WTC11 (cell line): ENCODE results near the gene EFNA5. TPM values are rescaled to one million over a fixed set of nuclear protein-coding genes. Genes with fewer than 3 reads are reported as not detected.

Experiments used
- ATAC-seq: fragments of 200-7000 bp; cut with Tn5 transposase; 2 replicates; pipeline ENCODE4 v1.10.0; 2021; ENCODE audit warnings: mild to moderate bottlenecking, moderate library complexity
- CTCF ChIA-PET: fragments of 300-600 bp; sonication (Branson Sonifier 250); formaldehyde crosslinking; loops from one replicate; lab custom pipeline; 2021; ENCODE audit warnings: antibody characterized with exemption; lab: Charles Lee
- POLR2A ChIA-PET: fragments of 350-600 bp; sonication (Branson Sonifier 250); formaldehyde crosslinking; loops from one replicate; lab custom pipeline; 2021; ENCODE audit warnings: antibody characterized with exemption; lab: Charles Lee
- DNase-seq: peaks from one replicate; pipeline ENCODE4 v3.0.0; 2021; ENCODE audit warnings: low spot score
- H3K27ac Mint-ChIP-seq: 2 replicates; pipeline ENCODE4 v1.8.0; 2021; ENCODE audit warnings: mixed read lengths
- H3K27me3 Mint-ChIP-seq: 2 replicates; pipeline ENCODE4 v1.8.0; 2021; ENCODE audit warnings: low read depth, mild to moderate bottlenecking, moderate library complexity, mixed read lengths
- H3K36me3 Mint-ChIP-seq: 2 replicates; pipeline ENCODE4 v1.8.0; 2021; ENCODE audit warnings: mixed read lengths
- H3K4me1 Mint-ChIP-seq: 2 replicates; pipeline ENCODE4 v1.8.0; 2022; ENCODE audit warnings: mixed read lengths
- H3K4me3 Mint-ChIP-seq: 2 replicates; pipeline ENCODE4 v1.8.0; 2021; ENCODE audit warnings: mild to moderate bottlenecking, moderate library complexity, mixed read lengths
- H3K9me3 Mint-ChIP-seq: 2 replicates; pipeline ENCODE4 v1.8.0; 2021; ENCODE audit warnings: mixed read lengths
- ATF1 ChIP-seq: sonication (generic); formaldehyde crosslinking; IDR thresholded peaks from 2 replicates; pipeline ENCODE4 v1.8.1; 2023; ENCODE audit warnings: mild to moderate bottlenecking, moderate library complexity, missing genetic modification reagents
- FOXJ3 ChIP-seq: sonication (generic); formaldehyde crosslinking; IDR thresholded peaks from 2 replicates; pipeline ENCODE4 v1.9.0; 2021; ENCODE audit warnings: missing genetic modification reagents, mild to moderate bottlenecking, borderline replicate concordance
- FOXK1 ChIP-seq: sonication (generic); formaldehyde crosslinking; IDR thresholded peaks from 2 replicates; pipeline ENCODE4 v1.8.0; 2022; ENCODE audit warnings: mild to moderate bottlenecking, moderate library complexity, missing genetic modification reagents
- IRF2 ChIP-seq: sonication (generic); formaldehyde crosslinking; IDR thresholded peaks from 2 replicates; pipeline ENCODE4 v1.8.0; 2022; ENCODE audit warnings: low read depth, missing genetic modification reagents, borderline replicate concordance
- MYBL2 ChIP-seq: sonication (generic); formaldehyde crosslinking; IDR thresholded peaks from 2 replicates; pipeline ENCODE4 v1.8.1; 2023; ENCODE audit warnings: mild to moderate bottlenecking, moderate library complexity, missing genetic modification reagents
- NR1H2 ChIP-seq: sonication (generic); formaldehyde crosslinking; IDR thresholded peaks from 2 replicates; pipeline ENCODE4 v1.9.0; 2021; ENCODE audit warnings: mild to moderate bottlenecking, moderate library complexity, missing genetic modification reagents
- SMAD4 ChIP-seq: sonication (generic); formaldehyde crosslinking; IDR thresholded peaks from 2 replicates; pipeline ENCODE4 v1.8.0; 2022; ENCODE audit warnings: mild to moderate bottlenecking, missing genetic modification reagents
- TEAD1 ChIP-seq: sonication (generic); formaldehyde crosslinking; IDR thresholded peaks from 2 replicates; pipeline ENCODE4 v1.8.0; 2022; ENCODE audit warnings: mild to moderate bottlenecking, missing genetic modification reagents
- TEAD4 ChIP-seq: sonication (generic); formaldehyde crosslinking; IDR thresholded peaks from 2 replicates; pipeline ENCODE4 v1.8.0; 2022; ENCODE audit warnings: mild to moderate bottlenecking, missing genetic modification reagents
- TP53 ChIP-seq: sonication (generic); formaldehyde crosslinking; IDR thresholded peaks from 2 replicates; pipeline ENCODE4 v1.8.1; 2023; ENCODE audit warnings: mild to moderate bottlenecking, missing genetic modification reagents
- ZNF138 ChIP-seq: sonication (generic); formaldehyde crosslinking; conservative IDR thresholded peaks from 2 replicates; pipeline ENCODE4 v1.8.1; 2022; ENCODE audit warnings: mild to moderate bottlenecking, moderate library complexity, missing genetic modification reagents
- ZNF219 ChIP-seq: sonication (generic); formaldehyde crosslinking; IDR thresholded peaks from 2 replicates; pipeline ENCODE4 v1.8.0; 2023; ENCODE audit warnings: missing genetic modification reagents, mild to moderate bottlenecking, borderline replicate concordance
- ZNF281 ChIP-seq: sonication (generic); formaldehyde crosslinking; IDR thresholded peaks from 2 replicates; pipeline ENCODE4 v1.8.0; 2023; ENCODE audit warnings: mild to moderate bottlenecking, missing genetic modification reagents
- ZNF317 ChIP-seq: sonication (generic); formaldehyde crosslinking; IDR thresholded peaks from 2 replicates; pipeline ENCODE4 v1.8.1; 2023; ENCODE audit warnings: low read depth, mild to moderate bottlenecking, moderate library complexity, missing genetic modification reagents, borderline replicate concordance
- ZNF671 ChIP-seq: fragments of 250-450 bp; sonication (Bioruptor Pico); IDR thresholded peaks from 2 replicates; pipeline ENCODE4 v1.8.0; 2021; ENCODE audit warnings: mild to moderate bottlenecking
- total RNA-seq: library from RNA; stranded (reverse); gene quantifications from 3 replicates; pipeline ENCODE4 v1.2.3, GENCODE V29; 2021
- TF ChIP-seq, protein P1 (sequence below): sonication (generic); formaldehyde crosslinking; IDR thresholded peaks from 2 replicates; pipeline ENCODE4 v1.8.1; 2022; ENCODE audit warnings: low read depth, missing genetic modification reagents, borderline replicate concordance
- TF ChIP-seq, protein P2 (sequence below): sonication (generic); formaldehyde crosslinking; IDR thresholded peaks from 2 replicates; pipeline ENCODE4 v1.8.0; 2023; ENCODE audit warnings: missing genetic modification reagents, mild to moderate bottlenecking, borderline replicate concordance
- TF ChIP-seq, protein P3 (sequence below): fragments of 250-450 bp; sonication (Bioruptor Pico); IDR thresholded peaks from 2 replicates; pipeline ENCODE4 v1.8.0; 2021; ENCODE audit warnings: mild to moderate bottlenecking
- TF ChIP-seq, protein P4 (sequence below): sonication (generic); formaldehyde crosslinking; IDR thresholded peaks from 2 replicates; pipeline ENCODE4 v1.8.0; 2022; ENCODE audit warnings: mild to moderate bottlenecking, missing genetic modification reagents
- TF ChIP-seq, protein P5 (sequence below): sonication (generic); formaldehyde crosslinking; IDR thresholded peaks from 2 replicates; pipeline ENCODE4 v1.8.0; 2022; ENCODE audit warnings: mild to moderate bottlenecking, missing genetic modification reagents
- TF ChIP-seq, protein P6 (sequence below): fragments of 250-450 bp; sonication (Bioruptor Pico); IDR thresholded peaks from 2 replicates; pipeline ENCODE4 v1.9.0; 2021; ENCODE audit warnings: mild to moderate bottlenecking

Gene EFNA5
- total RNA-seq, 1 experiment from 2014 or later = 17.4 TPM

GRCh38 chr5:107603349-107603748, 67.4 kb downstream of the EFNA5 start:
- no peaks in the 10 kb centered on the region for H3K9me3 Mint-ChIP-seq
- TF ChIP-seq TEAD1 (CRISPR knock-in tag) (no peak), ZNF671 (CRISPR knock-in tag) (no peak), TP53 (no peak), ZNF138 (CRISPR knock-in tag) (no peak), SMAD4 (CRISPR knock-in tag) (no peak)
- TF ChIP-seq, protein P1, sequence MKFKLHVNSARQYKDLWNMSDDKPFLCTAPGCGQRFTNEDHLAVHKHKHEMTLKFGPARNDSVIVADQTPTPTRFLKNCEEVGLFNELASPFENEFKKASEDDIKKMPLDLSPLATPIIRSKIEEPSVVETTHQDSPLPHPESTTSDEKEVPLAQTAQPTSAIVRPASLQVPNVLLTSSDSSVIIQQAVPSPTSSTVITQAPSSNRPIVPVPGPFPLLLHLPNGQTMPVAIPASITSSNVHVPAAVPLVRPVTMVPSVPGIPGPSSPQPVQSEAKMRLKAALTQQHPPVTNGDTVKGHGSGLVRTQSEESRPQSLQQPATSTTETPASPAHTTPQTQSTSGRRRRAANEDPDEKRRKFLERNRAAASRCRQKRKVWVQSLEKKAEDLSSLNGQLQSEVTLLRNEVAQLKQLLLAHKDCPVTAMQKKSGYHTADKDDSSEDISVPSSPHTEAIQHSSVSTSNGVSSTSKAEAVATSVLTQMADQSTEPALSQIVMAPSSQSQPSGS = no peak
- TF ChIP-seq, protein P2, sequence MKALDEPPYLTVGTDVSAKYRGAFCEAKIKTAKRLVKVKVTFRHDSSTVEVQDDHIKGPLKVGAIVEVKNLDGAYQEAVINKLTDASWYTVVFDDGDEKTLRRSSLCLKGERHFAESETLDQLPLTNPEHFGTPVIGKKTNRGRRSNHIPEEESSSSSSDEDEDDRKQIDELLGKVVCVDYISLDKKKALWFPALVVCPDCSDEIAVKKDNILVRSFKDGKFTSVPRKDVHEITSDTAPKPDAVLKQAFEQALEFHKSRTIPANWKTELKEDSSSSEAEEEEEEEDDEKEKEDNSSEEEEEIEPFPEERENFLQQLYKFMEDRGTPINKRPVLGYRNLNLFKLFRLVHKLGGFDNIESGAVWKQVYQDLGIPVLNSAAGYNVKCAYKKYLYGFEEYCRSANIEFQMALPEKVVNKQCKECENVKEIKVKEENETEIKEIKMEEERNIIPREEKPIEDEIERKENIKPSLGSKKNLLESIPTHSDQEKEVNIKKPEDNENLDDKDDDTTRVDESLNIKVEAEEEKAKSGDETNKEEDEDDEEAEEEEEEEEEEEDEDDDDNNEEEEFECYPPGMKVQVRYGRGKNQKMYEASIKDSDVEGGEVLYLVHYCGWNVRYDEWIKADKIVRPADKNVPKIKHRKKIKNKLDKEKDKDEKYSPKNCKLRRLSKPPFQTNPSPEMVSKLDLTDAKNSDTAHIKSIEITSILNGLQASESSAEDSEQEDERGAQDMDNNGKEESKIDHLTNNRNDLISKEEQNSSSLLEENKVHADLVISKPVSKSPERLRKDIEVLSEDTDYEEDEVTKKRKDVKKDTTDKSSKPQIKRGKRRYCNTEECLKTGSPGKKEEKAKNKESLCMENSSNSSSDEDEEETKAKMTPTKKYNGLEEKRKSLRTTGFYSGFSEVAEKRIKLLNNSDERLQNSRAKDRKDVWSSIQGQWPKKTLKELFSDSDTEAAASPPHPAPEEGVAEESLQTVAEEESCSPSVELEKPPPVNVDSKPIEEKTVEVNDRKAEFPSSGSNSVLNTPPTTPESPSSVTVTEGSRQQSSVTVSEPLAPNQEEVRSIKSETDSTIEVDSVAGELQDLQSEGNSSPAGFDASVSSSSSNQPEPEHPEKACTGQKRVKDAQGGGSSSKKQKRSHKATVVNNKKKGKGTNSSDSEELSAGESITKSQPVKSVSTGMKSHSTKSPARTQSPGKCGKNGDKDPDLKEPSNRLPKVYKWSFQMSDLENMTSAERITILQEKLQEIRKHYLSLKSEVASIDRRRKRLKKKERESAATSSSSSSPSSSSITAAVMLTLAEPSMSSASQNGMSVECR (CRISPR knock-in tag) = no peak
- TF ChIP-seq, protein P3, sequence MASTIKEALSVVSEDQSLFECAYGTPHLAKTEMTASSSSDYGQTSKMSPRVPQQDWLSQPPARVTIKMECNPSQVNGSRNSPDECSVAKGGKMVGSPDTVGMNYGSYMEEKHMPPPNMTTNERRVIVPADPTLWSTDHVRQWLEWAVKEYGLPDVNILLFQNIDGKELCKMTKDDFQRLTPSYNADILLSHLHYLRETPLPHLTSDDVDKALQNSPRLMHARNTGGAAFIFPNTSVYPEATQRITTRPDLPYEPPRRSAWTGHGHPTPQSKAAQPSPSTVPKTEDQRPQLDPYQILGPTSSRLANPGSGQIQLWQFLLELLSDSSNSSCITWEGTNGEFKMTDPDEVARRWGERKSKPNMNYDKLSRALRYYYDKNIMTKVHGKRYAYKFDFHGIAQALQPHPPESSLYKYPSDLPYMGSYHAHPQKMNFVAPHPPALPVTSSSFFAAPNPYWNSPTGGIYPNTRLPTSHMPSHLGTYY (CRISPR knock-in tag) = no peak
- TF ChIP-seq, all 79 proteins: peak for 0
- ChIA-PET CTCF (no interaction called here), POLR2A (no interaction called here)
- Mint-ChIP-seq H3K27ac (no peak overlapping the region), H3K4me3 (no peak overlapping the region), H3K4me1 (peaks cover 48% of the 10 kb centered on the region), H3K36me3 (no peaks in the 10 kb centered on the region), H3K27me3 (no peaks in the 10 kb centered on the region)
- no peak for DNase-seq
- no peak for ATAC-seq

DNA sequence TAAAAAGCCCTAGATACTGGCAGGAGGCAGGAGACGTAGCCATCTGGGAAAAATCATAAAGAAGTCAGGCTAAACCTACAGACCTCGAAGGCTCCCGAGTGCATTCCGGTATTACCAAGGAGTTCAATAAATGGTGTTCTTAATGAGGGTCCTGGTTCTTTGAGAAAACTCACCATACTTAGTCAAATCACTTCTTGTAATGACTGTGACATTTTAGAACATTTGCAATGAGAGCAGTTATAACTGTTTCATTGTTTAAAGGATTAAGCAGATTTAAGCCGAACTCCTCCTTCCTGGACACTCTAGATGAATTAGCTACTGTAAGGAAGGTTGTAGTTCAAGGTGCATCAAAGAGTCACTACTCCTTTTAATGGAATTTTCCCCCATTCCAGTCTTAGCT, 67.8 kb downstream of the EFNA5 start:
- POLR2A ChIA-PET = no interaction called here
- no peaks in the 10 kb centered on the region for H3K9me3 Mint-ChIP-seq
- CTCF ChIA-PET = no interaction called here
- TF ChIP-seq FOXJ3 (no peak), ZNF219 (CRISPR knock-in tag) (no peak), FOXK1 (no peak), NR1H2 (CRISPR knock-in tag) (no peak), ATF1 (CRISPR knock-in tag) (no peak)
- TF ChIP-seq, protein P4, sequence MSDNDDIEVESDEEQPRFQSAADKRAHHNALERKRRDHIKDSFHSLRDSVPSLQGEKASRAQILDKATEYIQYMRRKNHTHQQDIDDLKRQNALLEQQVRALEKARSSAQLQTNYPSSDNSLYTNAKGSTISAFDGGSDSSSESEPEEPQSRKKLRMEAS (CRISPR knock-in tag) = no peak
- no peak overlapping the region for H3K4me3 Mint-ChIP-seq
- peaks cover 44% of the 10 kb centered on the region for H3K4me1 Mint-ChIP-seq
- ATAC-seq = no peak
- no peaks in the 10 kb centered on the region for H3K27me3 Mint-ChIP-seq
- no peak for DNase-seq
- H3K27ac Mint-ChIP-seq = no peak overlapping the region
- no peaks in the 10 kb centered on the region for H3K36me3 Mint-ChIP-seq

DNA sequence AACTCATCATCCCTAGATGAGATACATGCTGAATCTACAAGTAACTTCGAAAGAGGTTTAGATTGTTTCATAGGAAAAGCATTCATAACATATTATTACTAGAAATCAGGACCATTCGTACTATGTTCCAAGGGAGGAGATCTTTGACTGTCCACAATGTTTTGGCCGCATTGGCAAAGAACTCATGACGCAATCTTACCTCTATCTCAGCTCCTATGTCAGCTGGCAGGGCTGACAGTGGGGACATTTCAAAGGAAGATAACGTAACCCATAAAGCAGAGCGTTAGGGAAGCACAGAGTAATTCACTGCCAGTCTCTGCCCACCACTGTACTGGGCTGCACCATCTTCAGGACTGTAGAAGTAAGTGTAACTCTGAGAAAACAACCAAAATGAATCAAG, 69.7 kb downstream of the EFNA5 start:
- Mint-ChIP-seq H3K4me3 (no peak overlapping the region), H3K27me3 (no peaks in the 10 kb centered on the region), H3K36me3 (no peaks in the 10 kb centered on the region), H3K4me1 (peaks cover 28% of the 10 kb centered on the region), H3K27ac (no peak overlapping the region), H3K9me3 (no peaks in the 10 kb centered on the region)
- CTCF ChIA-PET = interaction anchor here (3.0 kb wide), 1 partner anchor 29 kb away, joined by 17 read pairs; no protein-coding TSS in a partner anchor
- POLR2A ChIA-PET = no interaction called here
- ATAC-seq (no peak), DNase-seq (no peak)
- TF ChIP-seq ZNF317 (CRISPR knock-in tag) = no peak
- no peak for TF ChIP-seq IRF2 (CRISPR knock-in tag)
- no peak for TF ChIP-seq MYBL2 (CRISPR knock-in tag)
- TF ChIP-seq ZNF281 (CRISPR knock-in tag) = no peak
- no peak for TF ChIP-seq TEAD4
- TF ChIP-seq, protein P4 (CRISPR knock-in tag) = no peak
- TF ChIP-seq, protein P5, sequence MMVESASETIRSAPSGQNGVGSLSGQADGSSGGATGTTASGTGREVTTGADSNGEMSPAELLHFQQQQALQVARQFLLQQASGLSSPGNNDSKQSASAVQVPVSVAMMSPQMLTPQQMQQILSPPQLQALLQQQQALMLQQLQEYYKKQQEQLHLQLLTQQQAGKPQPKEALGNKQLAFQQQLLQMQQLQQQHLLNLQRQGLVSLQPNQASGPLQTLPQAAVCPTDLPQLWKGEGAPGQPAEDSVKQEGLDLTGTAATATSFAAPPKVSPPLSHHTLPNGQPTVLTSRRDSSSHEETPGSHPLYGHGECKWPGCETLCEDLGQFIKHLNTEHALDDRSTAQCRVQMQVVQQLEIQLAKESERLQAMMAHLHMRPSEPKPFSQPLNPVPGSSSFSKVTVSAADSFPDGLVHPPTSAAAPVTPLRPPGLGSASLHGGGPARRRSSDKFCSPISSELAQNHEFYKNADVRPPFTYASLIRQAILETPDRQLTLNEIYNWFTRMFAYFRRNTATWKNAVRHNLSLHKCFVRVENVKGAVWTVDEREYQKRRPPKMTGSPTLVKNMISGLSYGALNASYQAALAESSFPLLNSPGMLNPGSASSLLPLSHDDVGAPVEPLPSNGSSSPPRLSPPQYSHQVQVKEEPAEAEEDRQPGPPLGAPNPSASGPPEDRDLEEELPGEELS (CRISPR knock-in tag) = no peak
- TF ChIP-seq, protein P6, sequence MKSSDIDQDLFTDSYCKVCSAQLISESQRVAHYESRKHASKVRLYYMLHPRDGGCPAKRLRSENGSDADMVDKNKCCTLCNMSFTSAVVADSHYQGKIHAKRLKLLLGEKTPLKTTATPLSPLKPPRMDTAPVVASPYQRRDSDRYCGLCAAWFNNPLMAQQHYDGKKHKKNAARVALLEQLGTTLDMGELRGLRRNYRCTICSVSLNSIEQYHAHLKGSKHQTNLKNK (CRISPR knock-in tag) = no peak
